ENCODE measurements around the gene CBLN2. TPM values are rescaled to one million over a fixed set of nuclear protein-coding genes. Genes with fewer than 3 reads are reported as not detected.

CBLN2 gene
- total RNA-seq, 4 donors from 2014 or later: 3.1 TPM; not detected in 3

DNA sequence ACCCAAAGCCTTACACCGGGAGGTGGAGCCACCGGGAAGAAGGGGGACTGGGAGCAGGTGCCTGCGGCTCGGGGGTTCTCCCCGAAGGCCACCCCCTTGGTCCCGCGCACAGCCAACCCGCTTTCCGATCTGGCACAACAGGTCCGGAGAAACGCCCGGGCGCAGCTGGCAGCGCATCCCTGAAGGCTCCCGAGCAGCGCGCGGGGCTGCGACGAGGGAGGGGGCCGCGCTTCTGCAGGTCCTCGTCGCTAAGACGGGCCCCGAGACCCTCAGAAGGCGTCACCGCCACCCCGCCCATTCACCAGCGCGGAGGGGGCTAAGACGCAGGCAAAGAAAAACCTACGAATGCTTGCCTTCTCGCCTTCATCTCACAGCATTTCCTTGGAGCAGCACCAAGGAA lies 1.8 kb downstream of the CBLN2 start:
- H3K4me3 ChIP-seq: no peak overlapping the region
- H3K36me3 ChIP-seq: no peaks in the 10 kb centered on the region
- 0 to 4% methylated on average over 8 to 34 of the region's 34 CpGs for WGBS, 2 donors
- H3K27me3 ChIP-seq: peaks cover 0 to 50% of the 10 kb centered on the region in 2 donors
- no peaks in the 10 kb centered on the region for H3K9me3 ChIP-seq
- TF ChIP-seq, protein P1, sequence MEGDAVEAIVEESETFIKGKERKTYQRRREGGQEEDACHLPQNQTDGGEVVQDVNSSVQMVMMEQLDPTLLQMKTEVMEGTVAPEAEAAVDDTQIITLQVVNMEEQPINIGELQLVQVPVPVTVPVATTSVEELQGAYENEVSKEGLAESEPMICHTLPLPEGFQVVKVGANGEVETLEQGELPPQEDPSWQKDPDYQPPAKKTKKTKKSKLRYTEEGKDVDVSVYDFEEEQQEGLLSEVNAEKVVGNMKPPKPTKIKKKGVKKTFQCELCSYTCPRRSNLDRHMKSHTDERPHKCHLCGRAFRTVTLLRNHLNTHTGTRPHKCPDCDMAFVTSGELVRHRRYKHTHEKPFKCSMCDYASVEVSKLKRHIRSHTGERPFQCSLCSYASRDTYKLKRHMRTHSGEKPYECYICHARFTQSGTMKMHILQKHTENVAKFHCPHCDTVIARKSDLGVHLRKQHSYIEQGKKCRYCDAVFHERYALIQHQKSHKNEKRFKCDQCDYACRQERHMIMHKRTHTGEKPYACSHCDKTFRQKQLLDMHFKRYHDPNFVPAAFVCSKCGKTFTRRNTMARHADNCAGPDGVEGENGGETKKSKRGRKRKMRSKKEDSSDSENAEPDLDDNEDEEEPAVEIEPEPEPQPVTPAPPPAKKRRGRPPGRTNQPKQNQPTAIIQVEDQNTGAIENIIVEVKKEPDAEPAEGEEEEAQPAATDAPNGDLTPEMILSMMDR (IDR thresholded peaks at IDR 0.05): no peak
- TF ChIP-seq EP300 (IDR thresholded peaks at IDR 0.05) (no peak), POLR2A (IDR thresholded peaks at IDR 0.05) (no peak)
- peaks cover 0 to 32% (median 0%) of the 10 kb centered on the region in 4 donors for H3K4me1 ChIP-seq
- no peak for DNase-seq (ENCODE audit: low spot score in 2 of 2)
- no peak overlapping the region for H3K27ac ChIP-seq

DNA sequence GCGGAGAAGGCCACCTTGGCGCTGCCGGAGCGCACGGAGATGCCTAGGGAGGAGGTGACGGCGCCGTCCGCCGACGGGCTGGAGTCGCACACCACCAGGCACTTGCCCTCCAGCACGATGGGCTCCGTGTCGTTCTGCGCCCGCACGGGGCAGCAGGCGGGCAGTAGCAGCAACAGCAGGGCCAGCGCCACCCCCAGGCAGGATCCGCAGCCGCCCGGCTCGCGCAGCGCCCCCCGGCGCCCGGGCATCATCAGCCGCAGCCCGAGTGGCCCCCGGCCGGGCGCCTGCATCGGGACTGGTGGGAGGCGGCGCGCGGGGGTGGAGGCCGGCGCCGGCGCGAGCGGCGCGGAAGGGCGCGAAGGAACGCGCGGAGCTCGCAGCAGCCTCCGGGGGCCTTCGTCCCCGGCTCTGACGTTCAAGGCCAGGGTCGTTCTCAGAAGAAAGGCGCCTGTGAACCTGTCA lies 2.2 kb downstream of the CBLN2 start:
- Histone ChIP-seq H3K9me3 (no peaks in the 10 kb centered on the region), H3K4me1 (peaks cover 0 to 32% (median 0%) of the 10 kb centered on the region in 4 donors), H3K4me3 (no peak overlapping the region), H3K27ac (no peak overlapping the region), H3K27me3 (peaks cover 0 to 50% of the 10 kb centered on the region in 2 donors), H3K36me3 (no peaks in the 10 kb centered on the region)
- WGBS, 2 donors: 1 to 3% methylated on average over 22 to 26 of the region's 59 CpGs
- DNase-seq (ENCODE audit: low spot score in 2 of 2): no peak
- TF ChIP-seq POLR2A (IDR thresholded peaks at IDR 0.05) (no peak), EP300 (IDR thresholded peaks at IDR 0.05) (no peak)
- TF ChIP-seq, protein P1 (IDR thresholded peaks at IDR 0.05): no peak

DNA sequence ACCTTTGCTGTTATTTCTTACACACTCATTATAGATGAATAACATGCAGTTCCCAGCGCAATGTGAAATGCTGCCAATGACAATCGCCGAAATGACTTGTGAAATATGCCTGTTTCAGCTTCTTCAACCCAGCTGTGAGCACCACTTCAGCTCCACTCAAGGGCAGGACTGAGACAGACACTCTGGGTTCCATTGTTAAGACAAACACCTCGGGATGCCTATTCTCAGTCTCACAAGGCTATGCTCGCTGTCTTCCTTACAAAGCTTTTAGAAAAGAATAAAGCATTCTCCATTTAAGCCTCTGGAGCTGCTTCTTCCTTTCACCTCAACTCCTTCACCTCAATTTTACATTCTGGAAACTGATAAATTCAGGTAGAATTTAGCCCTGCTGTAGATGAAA lies 4.2 kb downstream of the CBLN2 start:
- peaks cover 0 to 50% of the 10 kb centered on the region in 2 donors for H3K27me3 ChIP-seq
- WGBS, 2 donors: 64 to 69% methylated on average over 5 of the region's 5 CpGs
- H3K4me1 ChIP-seq: peaks cover 0 to 32% (median 0%) of the 10 kb centered on the region in 4 donors
- H3K36me3 ChIP-seq: no peaks in the 10 kb centered on the region
- TF ChIP-seq POLR2A (IDR thresholded peaks at IDR 0.05) (no peak), EP300 (IDR thresholded peaks at IDR 0.05) (no peak)
- TF ChIP-seq, protein P1 (IDR thresholded peaks at IDR 0.05): no peak
- H3K27ac ChIP-seq: no peak overlapping the region
- H3K9me3 ChIP-seq: no peaks in the 10 kb centered on the region
- no peak for DNase-seq (ENCODE audit: low spot score in 2 of 2)
- no peak overlapping the region for H3K4me3 ChIP-seq

DNA sequence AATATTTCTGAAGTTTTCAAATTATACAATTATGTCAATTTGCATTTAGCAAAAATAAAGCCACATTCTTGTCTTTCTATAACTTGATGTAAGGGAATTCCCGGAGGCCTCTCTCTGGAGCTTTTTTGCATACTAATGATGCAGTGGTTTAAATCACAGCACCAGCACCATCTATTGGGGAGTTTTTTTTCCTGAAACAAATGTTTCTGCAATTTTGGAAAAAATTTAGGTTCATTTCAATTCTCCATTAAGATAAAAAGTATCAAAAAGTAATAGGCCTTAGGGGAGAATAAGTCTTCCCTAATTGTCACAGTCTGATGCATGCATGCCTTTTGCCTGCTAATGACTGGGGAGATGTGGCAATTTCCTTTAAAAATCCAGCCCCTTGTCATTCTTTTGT lies 13.5 kb downstream of the CBLN2 start:
- no peaks in the 10 kb centered on the region for H3K36me3 ChIP-seq
- 34 to 41% methylated on average over 1 of the region's 1 CpG for WGBS, 2 donors
- no peaks in the 10 kb centered on the region for H3K27me3 ChIP-seq
- H3K9me3 ChIP-seq: no peaks in the 10 kb centered on the region
- DNase-seq (ENCODE audit: low spot score in 2 of 2): no peak
- no peak for TF ChIP-seq POLR2A (IDR thresholded peaks at IDR 0.05)
- TF ChIP-seq, protein P1 (IDR thresholded peaks at IDR 0.05): no peak
- H3K4me3 ChIP-seq: no peak overlapping the region
- no peak overlapping the region for H3K27ac ChIP-seq
- H3K4me1 ChIP-seq: no peaks in the 10 kb centered on the region

DNA sequence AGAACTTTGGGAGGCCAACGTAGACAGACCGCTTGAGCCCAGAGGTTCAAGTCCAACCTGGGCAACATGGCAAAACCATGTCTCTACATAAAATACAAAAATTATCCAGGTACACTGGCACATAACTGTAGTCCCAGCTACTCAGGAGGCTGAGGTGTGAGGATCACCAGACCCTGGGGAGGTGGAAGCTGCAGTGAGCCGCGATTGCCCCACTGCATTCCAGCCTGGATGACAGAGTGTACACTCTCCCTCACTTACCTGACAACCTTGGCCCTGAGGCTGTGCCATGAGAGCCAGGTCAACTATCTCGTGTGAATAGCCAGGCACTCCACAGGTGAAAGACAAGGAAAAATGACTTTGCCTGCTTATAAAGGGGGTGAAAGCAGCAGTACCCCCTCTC lies 39.3 kb downstream of the CBLN2 start:
- H3K4me1 ChIP-seq: no peaks in the 10 kb centered on the region
- TF ChIP-seq, protein P1 (IDR thresholded peaks at IDR 0.05): no peak
- no peak for TF ChIP-seq POLR2A (IDR thresholded peaks at IDR 0.05)
- TF ChIP-seq EP300 (IDR thresholded peaks at IDR 0.05): no peak
- H3K4me3 ChIP-seq: no peak overlapping the region
- DNase-seq (ENCODE audit: low spot score in 2 of 2): no peak
- no peaks in the 10 kb centered on the region for H3K36me3 ChIP-seq
- H3K27ac ChIP-seq: no peak overlapping the region
- no peaks in the 10 kb centered on the region for H3K9me3 ChIP-seq
- 90 to 91% methylated on average over 5 of the region's 5 CpGs for WGBS, 2 donors
- H3K27me3 ChIP-seq: no peaks in the 10 kb centered on the region
